H9 (cell line): ENCODE results near the gene ZGLP1. TPM values are rescaled to one million over a fixed set of nuclear protein-coding genes. Genes with fewer than 3 reads are reported as not detected.

ENCODE experiments used
- DNase-seq: peaks from one replicate; pipeline ENCODE4 v3.0.0-alpha.2; 2017
- H2AFZ ChIP-seq: one replicate; pipeline ENCODE4 v1.6.1; 2013; ENCODE audit warnings: mild to moderate bottlenecking, low read length, control low read depth, moderate library complexity
- H2AK5ac ChIP-seq: 2 replicates; pipeline ENCODE4 v1.6.1; 2013; ENCODE audit warnings: low read length, control low read depth, mixed read lengths; ENCODE audit not compliant: insufficient read length
- H2BK120ac ChIP-seq: one replicate; pipeline ENCODE4 v1.6.1; 2013; ENCODE audit warnings: low read depth, mild to moderate bottlenecking, low read length, control low read depth, inconsistent platforms; ENCODE audit not compliant: poor library complexity, severe bottlenecking
- H2BK12ac ChIP-seq: 2 replicates; pipeline ENCODE4 v1.6.1; 2013; ENCODE audit warnings: low read length, control low read depth, mixed read lengths, low read depth; ENCODE audit not compliant: insufficient read length
- H2BK15ac ChIP-seq: 2 replicates; pipeline ENCODE4 v1.6.1; 2013; ENCODE audit warnings: low read depth, low read length, control low read depth
- H2BK20ac ChIP-seq: one replicate; pipeline ENCODE4 v1.6.1; 2013; ENCODE audit warnings: low read depth, mild to moderate bottlenecking, low read length, control low read depth, inconsistent platforms; ENCODE audit not compliant: poor library complexity, severe bottlenecking
- H2BK5ac ChIP-seq: 2 replicates; pipeline ENCODE4 v1.6.1; 2013; ENCODE audit warnings: low read length, control low read depth, mixed read lengths; ENCODE audit not compliant: insufficient read length
- H3K14ac ChIP-seq: 2 replicates; pipeline ENCODE4 v1.6.1; 2013; ENCODE audit warnings: low read length, control low read depth; ENCODE audit not compliant: insufficient read depth
- H3K18ac ChIP-seq: 2 replicates; pipeline ENCODE4 v1.6.1; 2013; ENCODE audit warnings: low read depth, mild to moderate bottlenecking, mixed read lengths, low read length, control low read depth; ENCODE audit not compliant: insufficient read length
- H3K23ac ChIP-seq: 2 replicates; pipeline ENCODE4 v1.6.1; 2013; ENCODE audit warnings: low read length, control low read depth, mixed read lengths, low read depth; ENCODE audit not compliant: insufficient read length
- H3K23me2 ChIP-seq: 2 replicates; pipeline ENCODE4 v1.6.1; 2013; ENCODE audit warnings: low read depth, mild to moderate bottlenecking, mixed read lengths, low read length, control low read depth; ENCODE audit not compliant: insufficient read length, poor library complexity, severe bottlenecking
- H3K27ac ChIP-seq: 2 replicates; pipeline ENCODE4 v1.5.1; 2013; ENCODE audit warnings: low read length, control low read depth, mixed read lengths, low read depth; ENCODE audit not compliant: insufficient read length
- H3K27me3 ChIP-seq: 2 replicates; pipeline ENCODE4 v1.6.1; 2013; ENCODE audit warnings: low read length, control low read depth, inconsistent platforms; ENCODE audit not compliant: insufficient read depth
- H3K4ac ChIP-seq: 2 replicates; pipeline ENCODE4 v1.6.1; 2013; ENCODE audit warnings: low read depth, mild to moderate bottlenecking, control low read depth, inconsistent platforms, low read length, moderate library complexity
- H3K4me1 ChIP-seq: 2 replicates; pipeline ENCODE4 v1.6.1; 2013; ENCODE audit warnings: low read length, control low read depth, inconsistent platforms; ENCODE audit not compliant: insufficient read depth
- H3K4me2 ChIP-seq: 2 replicates; pipeline ENCODE4 v1.6.1; 2013; ENCODE audit warnings: low read length, control low read depth, mixed read lengths; ENCODE audit not compliant: insufficient read length, insufficient read depth
- H3K56ac ChIP-seq: 2 replicates; pipeline ENCODE4 v1.6.1; 2013; ENCODE audit warnings: low read depth, mild to moderate bottlenecking, mixed read lengths, low read length, control low read depth; ENCODE audit not compliant: insufficient read length
- H3K79me1 ChIP-seq: 2 replicates; pipeline ENCODE4 v1.6.1; 2013; ENCODE audit warnings: low read depth, mild to moderate bottlenecking, moderate library complexity, low read length, control low read depth, inconsistent platforms; ENCODE audit not compliant: insufficient read depth, poor library complexity, severe bottlenecking
- H3K79me2 ChIP-seq: 2 replicates; pipeline ENCODE4 v1.6.1; 2013; ENCODE audit warnings: low read length, control low read depth, inconsistent platforms; ENCODE audit not compliant: insufficient read depth
- H3K9ac ChIP-seq: 2 replicates; pipeline ENCODE4 v1.6.1; 2013; ENCODE audit warnings: low read length, control low read depth, mixed read lengths; ENCODE audit not compliant: insufficient read length; ENCODE audit errors: extremely low read depth
- H3K9me3 ChIP-seq: one replicate; pipeline ENCODE4 v1.6.1; 2013; ENCODE audit warnings: low read depth, low read length, inconsistent platforms; ENCODE audit not compliant: control insufficient read depth
- H3T11ph ChIP-seq: one replicate; pipeline ENCODE4 v1.6.1; 2013; ENCODE audit warnings: mild to moderate bottlenecking, low read length, control low read depth, inconsistent platforms
- H4K20me1 ChIP-seq: one replicate; pipeline ENCODE4 v1.6.1; 2013; ENCODE audit not compliant: control insufficient read depth, insufficient read length, insufficient read depth
- H4K5ac ChIP-seq: 2 replicates; pipeline ENCODE4 v1.6.1; 2013; ENCODE audit warnings: low read depth, mild to moderate bottlenecking, mixed read lengths, low read length, control low read depth; ENCODE audit not compliant: insufficient read length
- H4K8ac ChIP-seq: replicated peaks from 2 replicates; pipeline ENCODE4 v1.6.1; 2013; ENCODE audit warnings: low read length, control low read depth, mixed read lengths, low read depth; ENCODE audit not compliant: insufficient read length
- H4K91ac ChIP-seq: 2 replicates; pipeline ENCODE4 v1.6.1; 2013; ENCODE audit warnings: low read depth, mild to moderate bottlenecking, moderate library complexity, mixed read lengths, low read length, control low read depth; ENCODE audit not compliant: insufficient read length
- H3K27ac Mint-ChIP-seq, 3 experiments: 2 replicates in 2 of 3; 3 replicates in 1 of 3; pipeline ENCODE4 v1.8.0; 2020 to 2021; ENCODE audit warnings: mixed read lengths in 3 of 3, mild to moderate bottlenecking in 1 of 3, moderate library complexity in 1 of 3
- H3K27me3 Mint-ChIP-seq: 2 replicates; pipeline ENCODE4 v1.8.0; 2021; ENCODE audit warnings: low read depth, mild to moderate bottlenecking, moderate library complexity, mixed read lengths
- H3K36me3 Mint-ChIP-seq, 3 experiments: 2 replicates in 2 of 3; 3 replicates in 1 of 3; pipeline ENCODE4 v1.8.0; 2020 to 2021; ENCODE audit warnings: low read depth in 3 of 3, mixed read lengths in 3 of 3; ENCODE audit not compliant: insufficient read depth in 1 of 3
- H3K4me1 Mint-ChIP-seq, 2 experiments: 2 replicates each; pipeline ENCODE4 v1.8.0; 2020; ENCODE audit warnings: mixed read lengths in 2 of 2
- H3K4me3 Mint-ChIP-seq, 2 experiments: 2 replicates in 1 of 2; 3 replicates in 1 of 2; pipeline ENCODE4 v1.8.0; 2020 to 2021; ENCODE audit warnings: mild to moderate bottlenecking in 2 of 2, mixed read lengths in 2 of 2, moderate library complexity in 1 of 2
- H3K9me3 Mint-ChIP-seq, 2 experiments: 2 replicates in 1 of 2; 3 replicates in 1 of 2; pipeline ENCODE4 v1.8.0; 2020; ENCODE audit warnings: mild to moderate bottlenecking in 2 of 2, mixed read lengths in 2 of 2, moderate library complexity in 1 of 2
- CTCF ChIP-seq: fragments of 200-600 bp; sonication (generic); conservative IDR thresholded peaks from 3 replicates; pipeline ENCODE4 v1.8.0; 2021; ENCODE audit warnings: antibody characterized with exemption, mild to moderate bottlenecking
- WGBS: extraction: QIAGEN DNeasy Blood & Tissue Kit; methylation state at CpG from one replicate; pipeline ENCODE4 v1.1.7; 2013; ENCODE audit warnings: missing lambda C conversion rate, low lambda C conversion rate, mixed read lengths; ENCODE audit not compliant: insufficient read length; ENCODE audit errors: extremely low coverage; 5-methylcytosine and 5-hydroxymethylcytosine counted together
- total RNA-seq: library from RNA; stranded (reverse); gene quantifications from 2 replicates; pipeline ENCODE4 v1.2.1, GENCODE V29; 2021

ZGLP1 gene
- total RNA-seq, 1 experiment from 2014 or later: 6.9 TPM

- H3K79me2 ChIP-seq: peaks cover 7% of the 10 kb centered on the region; the same call in 1 of the 2 replicates
Measured at GRCh38 chr19:10327793-10328192, 18.2 kb upstream of the ZGLP1 start.

More at GRCh38 chr19:10327793-10328192, 18.2 kb upstream of the ZGLP1 start:
- H3K4me2 ChIP-seq: no peak overlapping the region
- no peaks in the 10 kb centered on the region for H3K4me1 ChIP-seq
- H2AFZ ChIP-seq: no peak overlapping the region
- H3K23me2 ChIP-seq: peaks cover 6% of the 10 kb centered on the region
- no peak overlapping the region for H3K4me3 Mint-ChIP-seq
- no peak overlapping the region for H3K18ac ChIP-seq
- no peaks in the 10 kb centered on the region for H3K27me3 ChIP-seq
- no peak overlapping the region for H2BK15ac ChIP-seq
- no peaks in the 10 kb centered on the region; a peak in 1 of 5 replicates for H3K9me3 Mint-ChIP-seq
- no peak overlapping the region for H3K14ac ChIP-seq
- no peak overlapping the region for H3K27ac ChIP-seq
- H4K5ac ChIP-seq: no peak overlapping the region
- no peak overlapping the region for H2BK20ac ChIP-seq
- peaks cover 4% of the 10 kb centered on the region for H3K79me1 ChIP-seq
- H2AK5ac ChIP-seq: no peak overlapping the region
- H2BK5ac ChIP-seq: no peak overlapping the region
- WGBS: no CpG with 5 or more reads among the region's 7 CpGs
- H4K91ac ChIP-seq: no peak overlapping the region
- no peak for TF ChIP-seq CTCF
- no peak overlapping the region for H2BK120ac ChIP-seq
- H3K9me3 ChIP-seq: no peaks in the 10 kb centered on the region
- no peaks in the 10 kb centered on the region for H4K20me1 ChIP-seq
- H3K27ac Mint-ChIP-seq: 0 out of 7 replicates have a peak overlapping the region, but pooled peaks of 1 of the 3 experiments have one; percentile 77
- no peak overlapping the region for H3K4ac ChIP-seq
- no peak overlapping the region for H2BK12ac ChIP-seq
- no peak overlapping the region for H3K23ac ChIP-seq
- no peaks in the 10 kb centered on the region for H3K27me3 Mint-ChIP-seq
- H3T11ph ChIP-seq: no peak overlapping the region
- H3K36me3 Mint-ChIP-seq: peaks cover 19 to 70% (median 61%) of the 10 kb centered on the region in 3 experiments; a peak in 6 of 7 replicates
- no peak overlapping the region for H3K9ac ChIP-seq
- DNase-seq: no peak
- H3K56ac ChIP-seq: no peak overlapping the region
- H4K8ac ChIP-seq: no peak overlapping the region
- peaks cover 7% of the 10 kb centered on the region in 2 experiments for H3K4me1 Mint-ChIP-seq
